ENCODE data around the gene PREX1.

PREX1 gene

GRCh38 chr20:48849779-48850178, 22.0 kb upstream of the PREX1 start:
- no peak for TF ChIP-seq CTCF (IDR thresholded peaks at IDR 0.05; ENCODE audit: unreplicated experiment in 3 of 3)
- Mint-ChIP-seq H3K36me3 (ENCODE audit: low read depth) (no peaks in the 10 kb centered on the region), H3K27me3 (ENCODE audit: low read depth) (peaks cover 16% of the 10 kb centered on the region), H3K27ac (no peak overlapping the region), H3K4me3 (no peak overlapping the region), H3K9me3 (no peaks in the 10 kb centered on the region), H3K4me1 (peaks cover 8% of the 10 kb centered on the region)

GRCh38 chr20:48849299-48849698, 21.5 kb upstream of the PREX1 start:
- no peak for TF ChIP-seq CTCF (IDR thresholded peaks at IDR 0.05; ENCODE audit: unreplicated experiment in 3 of 3)
- no peak overlapping the region for H3K4me3 Mint-ChIP-seq
- H3K36me3 Mint-ChIP-seq (ENCODE audit: low read depth), result no peaks in the 10 kb centered on the region
- H3K4me1 Mint-ChIP-seq, result peaks cover 8% of the 10 kb centered on the region
- no peaks in the 10 kb centered on the region for H3K9me3 Mint-ChIP-seq
- H3K27ac Mint-ChIP-seq, result no peak overlapping the region
- peaks cover 11% of the 10 kb centered on the region for H3K27me3 Mint-ChIP-seq (ENCODE audit: low read depth)

- peaks cover 7% of the 10 kb centered on the region for H3K27me3 Mint-ChIP-seq (ENCODE audit: low read depth)
- H3K36me3 Mint-ChIP-seq (ENCODE audit: low read depth), result no peaks in the 10 kb centered on the region
- no peak for TF ChIP-seq CTCF (IDR thresholded peaks at IDR 0.05; ENCODE audit: unreplicated experiment in 3 of 3)
- H3K4me1 Mint-ChIP-seq, result peaks cover 4% of the 10 kb centered on the region
- no peak overlapping the region for H3K4me3 Mint-ChIP-seq
- no peak overlapping the region for H3K27ac Mint-ChIP-seq
- no peaks in the 10 kb centered on the region for H3K9me3 Mint-ChIP-seq
Observed at GRCh38 chr20:48847498-48848205, 19.9 kb upstream of the PREX1 start.

GRCh38 chr20:48846516-48847492, 19.0 kb upstream of the PREX1 start:
- no peaks in the 10 kb centered on the region for H3K36me3 Mint-ChIP-seq (ENCODE audit: low read depth)
- peaks cover 4% of the 10 kb centered on the region for H3K4me1 Mint-ChIP-seq
- H3K9me3 Mint-ChIP-seq, result no peaks in the 10 kb centered on the region
- no peak overlapping the region for H3K4me3 Mint-ChIP-seq
- no peak overlapping the region for H3K27ac Mint-ChIP-seq
- peaks cover 7% of the 10 kb centered on the region for H3K27me3 Mint-ChIP-seq (ENCODE audit: low read depth)
- no peak for TF ChIP-seq CTCF (IDR thresholded peaks at IDR 0.05; ENCODE audit: unreplicated experiment in 3 of 3)

- TF ChIP-seq CTCF (IDR thresholded peaks at IDR 0.05; ENCODE audit: unreplicated experiment in 3 of 3), result no peak
- Mint-ChIP-seq H3K27me3 (ENCODE audit: low read depth) (peaks cover 7% of the 10 kb centered on the region), H3K9me3 (no peaks in the 10 kb centered on the region)
Observed at GRCh38 chr20:48845721-48846306, 18.0 kb upstream of the PREX1 start.

More at GRCh38 chr20:48845721-48846306, 18.0 kb upstream of the PREX1 start:
- Mint-ChIP-seq H3K4me1 (peaks cover 4% of the 10 kb centered on the region), H3K27ac (no peak overlapping the region), H3K4me3 (no peak overlapping the region), H3K36me3 (ENCODE audit: low read depth) (no peaks in the 10 kb centered on the region)
